ENCODE measurements around the gene SRPX2.

Gene SRPX2

GRCh38 chrX:100649550-100650356 is 5.8 kb downstream of the SRPX2 start:
- no peak for DNase-seq (ENCODE audit: extremely low read depth in 1 of 2, low read depth in 1 of 2)

- no peak for DNase-seq (ENCODE audit: extremely low read depth in 1 of 2, low read depth in 1 of 2)
These were observed 6.8 kb downstream of the SRPX2 start for GRCh38 chrX:100650841-100651240.

GRCh38 chrX:100652266-100652665 is 8.3 kb downstream of the SRPX2 start:
- DNase-seq (ENCODE audit: extremely low read depth in 1 of 2, low read depth in 1 of 2) = no peak

GRCh38 chrX:100654261-100654660 is 10.3 kb downstream of the SRPX2 start:
- no peak for DNase-seq (ENCODE audit: extremely low read depth in 1 of 2, low read depth in 1 of 2)

- DNase-seq (ENCODE audit: extremely low read depth in 1 of 2, low read depth in 1 of 2) = no peak
These were observed 15.0 kb downstream of the SRPX2 start for GRCh38 chrX:100658941-100659381.

GRCh38 chrX:100659431-100660137 is 15.6 kb downstream of the SRPX2 start:
- no peak for DNase-seq (ENCODE audit: extremely low read depth in 1 of 2, low read depth in 1 of 2)

- no peak for DNase-seq (ENCODE audit: extremely low read depth in 1 of 2, low read depth in 1 of 2)
These were observed 18.2 kb downstream of the SRPX2 start for GRCh38 chrX:100662170-100662569.

- no peak for DNase-seq (ENCODE audit: extremely low read depth in 1 of 2, low read depth in 1 of 2)
These were observed 18.8 kb downstream of the SRPX2 start for GRCh38 chrX:100662796-100663195.

GRCh38 chrX:100663642-100664041 is 19.6 kb downstream of the SRPX2 start:
- DNase-seq (ENCODE audit: extremely low read depth in 1 of 2, low read depth in 1 of 2) = no peak

GRCh38 chrX:100672966-100673365 is 29.0 kb downstream of the SRPX2 start:
- no peak for DNase-seq (ENCODE audit: extremely low read depth in 1 of 2, low read depth in 1 of 2)

GRCh38 chrX:100673397-100673953 is 29.5 kb downstream of the SRPX2 start:
- DNase-seq (ENCODE audit: extremely low read depth in 1 of 2, low read depth in 1 of 2) = no peak

GRCh38 chrX:100674705-100675104 is 30.7 kb downstream of the SRPX2 start:
- DNase-seq (ENCODE audit: extremely low read depth in 1 of 2, low read depth in 1 of 2) = no peak

- no peak for DNase-seq (ENCODE audit: extremely low read depth in 1 of 2, low read depth in 1 of 2)
These were observed 33.7 kb downstream of the SRPX2 start for GRCh38 chrX:100677611-100678181.

- DNase-seq (ENCODE audit: extremely low read depth in 1 of 2, low read depth in 1 of 2) = no peak
These were observed 36.8 kb downstream of the SRPX2 start for GRCh38 chrX:100680756-100681155.

- DNase-seq (ENCODE audit: extremely low read depth in 1 of 2, low read depth in 1 of 2) = no peak
These were observed 37.6 kb downstream of the SRPX2 start for GRCh38 chrX:100681599-100681998.

- no peak for DNase-seq (ENCODE audit: extremely low read depth in 1 of 2, low read depth in 1 of 2)
These were observed 38.9 kb downstream of the SRPX2 start for GRCh38 chrX:100682939-100683338.

- DNase-seq (ENCODE audit: extremely low read depth in 1 of 2, low read depth in 1 of 2) = peak; percentile 1 to 7
These were observed 41.4 kb downstream of the SRPX2 start for GRCh38 chrX:100685284-100685996.

- DNase-seq (ENCODE audit: extremely low read depth in 1 of 2, low read depth in 1 of 2) = no peak
These were observed 42.0 kb downstream of the SRPX2 start for GRCh38 chrX:100685997-100686305.

GRCh38 chrX:100687128-100687527 is 43.1 kb downstream of the SRPX2 start:
- DNase-seq (ENCODE audit: extremely low read depth in 1 of 2, low read depth in 1 of 2) = no peak

- DNase-seq (ENCODE audit: extremely low read depth in 1 of 2, low read depth in 1 of 2) = no peak
These were observed 43.5 kb downstream of the SRPX2 start for GRCh38 chrX:100687546-100687945.

GRCh38 chrX:100695302-100695701 is 51.3 kb downstream of the SRPX2 start:
- DNase-seq (ENCODE audit: extremely low read depth in 1 of 2, low read depth in 1 of 2) = no peak

Data from activated CD8-positive, alpha-beta memory T cell treated with anti-CD3 and anti-CD28 coated beads for 1 hour (primary cell).